ENCODE measurements around the gene MFRP.

Gene MFRP

GRCh38 chr11:119316729-119317591 lies 29.5 kb downstream of the MFRP start, which contains the start of gene MCAM:
TSS of gene MCAM (minus strand) at chr11:119317130. CDS start at chr11:119317101, 29 bp downstream.
- DNase-seq, result peak in 1 of 2 experiments; percentile 79

- DNase-seq, result peak in 1 of 2 experiments; percentile 78
Measured at GRCh38 chr11:119316016-119316728, 30.3 kb downstream of the MFRP start.

- peak in 1 of 2 experiments; percentile 73 for DNase-seq
Measured at GRCh38 chr11:119315131-119316015, 31.1 kb downstream of the MFRP start.

- no peak for DNase-seq
Measured at GRCh38 chr11:119314726-119315125, 31.8 kb downstream of the MFRP start.

GRCh38 chr11:119310682-119311052 lies 35.8 kb downstream of the MFRP start:
- no peak for DNase-seq

GRCh38 chr11:119309953-119310681 lies 36.4 kb downstream of the MFRP start:
- DNase-seq, result no peak

- no peak for DNase-seq
Measured at GRCh38 chr11:119309411-119309810, 37.1 kb downstream of the MFRP start.

- DNase-seq, result no peak
Measured at GRCh38 chr11:119307974-119308373, 38.5 kb downstream of the MFRP start.

- no peak for DNase-seq
Measured at GRCh38 chr11:119307219-119307618, 39.3 kb downstream of the MFRP start.

GRCh38 chr11:119306373-119306890 lies 40.1 kb downstream of the MFRP start:
- no peak for DNase-seq

GRCh38 chr11:119305556-119306372 lies 40.7 kb downstream of the MFRP start:
- no peak for DNase-seq

GRCh38 chr11:119303227-119303718 lies 43.2 kb downstream of the MFRP start:
- DNase-seq, result no peak

- DNase-seq, result no peak
Measured at GRCh38 chr11:119300198-119300964, 46.1 kb downstream of the MFRP start.

GRCh38 chr11:119299416-119299815 lies 47.1 kb downstream of the MFRP start:
- no peak for DNase-seq

GRCh38 chr11:119298726-119299125 lies 47.8 kb downstream of the MFRP start:
- DNase-seq, result peak in 1 of 2 experiments; percentile 54

- DNase-seq, result no peak
Measured at GRCh38 chr11:119297938-119298337, 48.6 kb downstream of the MFRP start.

- DNase-seq, result no peak
Measured at GRCh38 chr11:119295178-119295577, 51.3 kb downstream of the MFRP start.

GRCh38 chr11:119293461-119293860 lies 53.0 kb downstream of the MFRP start:
- no peak for DNase-seq

GRCh38 chr11:119290894-119291497 lies 55.5 kb downstream of the MFRP start:
- no peak for DNase-seq
